ENCODE measurements around the gene LGSN.

- TF ChIP-seq, protein P1, sequence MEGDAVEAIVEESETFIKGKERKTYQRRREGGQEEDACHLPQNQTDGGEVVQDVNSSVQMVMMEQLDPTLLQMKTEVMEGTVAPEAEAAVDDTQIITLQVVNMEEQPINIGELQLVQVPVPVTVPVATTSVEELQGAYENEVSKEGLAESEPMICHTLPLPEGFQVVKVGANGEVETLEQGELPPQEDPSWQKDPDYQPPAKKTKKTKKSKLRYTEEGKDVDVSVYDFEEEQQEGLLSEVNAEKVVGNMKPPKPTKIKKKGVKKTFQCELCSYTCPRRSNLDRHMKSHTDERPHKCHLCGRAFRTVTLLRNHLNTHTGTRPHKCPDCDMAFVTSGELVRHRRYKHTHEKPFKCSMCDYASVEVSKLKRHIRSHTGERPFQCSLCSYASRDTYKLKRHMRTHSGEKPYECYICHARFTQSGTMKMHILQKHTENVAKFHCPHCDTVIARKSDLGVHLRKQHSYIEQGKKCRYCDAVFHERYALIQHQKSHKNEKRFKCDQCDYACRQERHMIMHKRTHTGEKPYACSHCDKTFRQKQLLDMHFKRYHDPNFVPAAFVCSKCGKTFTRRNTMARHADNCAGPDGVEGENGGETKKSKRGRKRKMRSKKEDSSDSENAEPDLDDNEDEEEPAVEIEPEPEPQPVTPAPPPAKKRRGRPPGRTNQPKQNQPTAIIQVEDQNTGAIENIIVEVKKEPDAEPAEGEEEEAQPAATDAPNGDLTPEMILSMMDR (IDR thresholded peaks at IDR 0.05), result no peak
- TF ChIP-seq POLR2A (IDR thresholded peaks at IDR 0.05) (no peak), POLR2AphosphoS5 (IDR thresholded peaks at IDR 0.05) (no peak)
These were observed 73.9 kb downstream of the LGSN start for GRCh38 chr6:63245909-63246308.
